GM19193 (cell line): ENCODE measurements around the gene ZNF780A.

Source experiments
- POLR2A ChIP-seq: IDR thresholded peaks from 4 replicates; pipeline ENCODE4 v1.6.1; 2011; ENCODE audit not compliant: insufficient read depth, insufficient read length; ENCODE audit errors: extremely low read depth

Gene ZNF780A

GRCh38 chr19:40035996-40036395 is 54.7 kb downstream of the ZNF780A start:
- no peak for TF ChIP-seq POLR2A

GRCh38 chr19:40033989-40034560 is 56.7 kb downstream of the ZNF780A start:
- TF ChIP-seq POLR2A: no peak

GRCh38 chr19:40026597-40026970 is 64.2 kb downstream of the ZNF780A start:
- no peak for TF ChIP-seq POLR2A

GRCh38 chr19:40025938-40026596 is 64.7 kb downstream of the ZNF780A start:
- TF ChIP-seq POLR2A: no peak

GRCh38 chr19:40023969-40024368 is 66.8 kb downstream of the ZNF780A start:
- TF ChIP-seq POLR2A: no peak
